Hepatocyte (in vitro differentiated cells): ENCODE measurements around the gene IMMP2L. TPM values are rescaled to one million over a fixed set of nuclear protein-coding genes. Genes with fewer than 3 reads are reported as not detected.

Experiments used
- DNase-seq: peaks from one replicate; pipeline ENCODE4 v3.0.0-alpha.2; 2016; ENCODE audit warnings: low spot score
- H2AFZ ChIP-seq: fragments of 200-600 bp; sonication (generic); 2 replicates; pipeline ENCODE4 v1.6.0; 2016; ENCODE audit warnings: antibody characterized with exemption, mild to moderate bottlenecking
- H3K27ac ChIP-seq: fragments of 200-600 bp; sonication (generic); 2 replicates; pipeline ENCODE4 v1.5.1; 2016; ENCODE audit warnings: mild to moderate bottlenecking
- H3K27me3 ChIP-seq: fragments of 200-600 bp; sonication (generic); 2 replicates; pipeline ENCODE4 v1.6.1; 2016
- H3K36me3 ChIP-seq: fragments of 200-600 bp; sonication (generic); replicated peaks from 2 replicates; pipeline ENCODE4 v1.5.1; 2016; ENCODE audit warnings: low read depth; ENCODE audit not compliant: insufficient read depth
- H3K4me1 ChIP-seq: fragments of 200-600 bp; sonication (generic); 2 replicates; pipeline ENCODE4 v1.5.1; 2016; ENCODE audit warnings: mild to moderate bottlenecking, moderate library complexity; ENCODE audit not compliant: insufficient read depth
- H3K4me2 ChIP-seq: fragments of 200-600 bp; sonication (generic); 2 replicates; pipeline ENCODE4 v1.6.0; 2016
- H3K4me3 ChIP-seq: fragments of 200-600 bp; sonication (generic); 2 replicates; pipeline ENCODE4 v1.5.1; 2016; ENCODE audit warnings: mild to moderate bottlenecking
- H3K79me2 ChIP-seq: fragments of 200-600 bp; sonication (generic); 2 replicates; pipeline ENCODE4 v1.6.0; 2017; ENCODE audit warnings: mild to moderate bottlenecking
- H3K9me2 ChIP-seq: fragments of 200-600 bp; sonication (generic); replicated peaks from 2 replicates; pipeline ENCODE4 v1.6.0; 2017; ENCODE audit warnings: mild to moderate bottlenecking; ENCODE audit not compliant: insufficient read depth
- H3K9me3 ChIP-seq: fragments of 200-600 bp; sonication (generic); 2 replicates; pipeline ENCODE4 v1.5.1; 2016; ENCODE audit warnings: low read depth, mild to moderate bottlenecking
- H4K20me1 ChIP-seq: fragments of 200-600 bp; sonication (generic); 2 replicates; pipeline ENCODE4 v1.6.0; 2016; ENCODE audit warnings: mild to moderate bottlenecking; ENCODE audit not compliant: insufficient read depth, poor library complexity, severe bottlenecking
- EZH2 ChIP-seq: fragments of 200-600 bp; sonication (generic); IDR thresholded peaks from 2 replicates; pipeline ENCODE4 v1.6.1; 2016; ENCODE audit warnings: antibody characterized with exemption, mild to moderate bottlenecking, borderline replicate concordance
- EZH2phosphoT487 ChIP-seq: fragments of 200-600 bp; sonication (generic); IDR thresholded peaks from one replicate; pipeline ENCODE4 v1.6.1; 2018; ENCODE audit warnings: antibody characterized with exemption, mild to moderate bottlenecking, low read depth, moderate library complexity; ENCODE audit not compliant: unreplicated experiment, severe bottlenecking
- WGBS: methylation state at CpG from one replicate; pipeline ENCODE4 v1.1.6; 2016; ENCODE audit warnings: low lambda C conversion rate; ENCODE audit errors: missing lambda C conversion rate; 5-methylcytosine and 5-hydroxymethylcytosine counted together
- polyA plus RNA-seq: library from polyadenylated mRNA; unstranded; fragments of >200 nt; fragmentation: Nextera tagmentation; extraction: Ambion mirVana; gene quantifications from 2 replicates; pipeline ENCODE4 v1.2.1, GENCODE V29; 2016
- total RNA-seq: library from RNA; depleted of rRNA; stranded (reverse); fragments of >200 nt; gene quantifications from 2 replicates; pipeline ENCODE4 v1.2.3, GENCODE V29; 2014
- TF ChIP-seq, protein P1 (sequence below): fragments of 200-600 bp; sonication (generic); IDR thresholded peaks from 2 replicates; pipeline ENCODE4 v1.5.1; 2016; ENCODE audit warnings: antibody characterized with exemption, mild to moderate bottlenecking; ENCODE audit not compliant: poor library complexity

IMMP2L gene
- total and polyA plus RNA-seq, 2 experiments from 2014 or later = 13.3 to 17.6 TPM

- Histone ChIP-seq H3K4me1 (no peaks in the 10 kb centered on the region), H3K9me3 (no peaks in the 10 kb centered on the region), H3K4me2 (no peak overlapping the region), H3K4me3 (no peak overlapping the region), H4K20me1 (no peaks in the 10 kb centered on the region), H3K9me2 (no peaks in the 10 kb centered on the region), H3K27ac (no peak overlapping the region), H3K79me2 (no peaks in the 10 kb centered on the region), H3K27me3 (no peaks in the 10 kb centered on the region), H2AFZ (no peak overlapping the region), H3K36me3 (no peaks in the 10 kb centered on the region)
- no peak for DNase-seq
- TF ChIP-seq EZH2 (no peak), EZH2phosphoT487 (no peak)
- TF ChIP-seq, protein P1, sequence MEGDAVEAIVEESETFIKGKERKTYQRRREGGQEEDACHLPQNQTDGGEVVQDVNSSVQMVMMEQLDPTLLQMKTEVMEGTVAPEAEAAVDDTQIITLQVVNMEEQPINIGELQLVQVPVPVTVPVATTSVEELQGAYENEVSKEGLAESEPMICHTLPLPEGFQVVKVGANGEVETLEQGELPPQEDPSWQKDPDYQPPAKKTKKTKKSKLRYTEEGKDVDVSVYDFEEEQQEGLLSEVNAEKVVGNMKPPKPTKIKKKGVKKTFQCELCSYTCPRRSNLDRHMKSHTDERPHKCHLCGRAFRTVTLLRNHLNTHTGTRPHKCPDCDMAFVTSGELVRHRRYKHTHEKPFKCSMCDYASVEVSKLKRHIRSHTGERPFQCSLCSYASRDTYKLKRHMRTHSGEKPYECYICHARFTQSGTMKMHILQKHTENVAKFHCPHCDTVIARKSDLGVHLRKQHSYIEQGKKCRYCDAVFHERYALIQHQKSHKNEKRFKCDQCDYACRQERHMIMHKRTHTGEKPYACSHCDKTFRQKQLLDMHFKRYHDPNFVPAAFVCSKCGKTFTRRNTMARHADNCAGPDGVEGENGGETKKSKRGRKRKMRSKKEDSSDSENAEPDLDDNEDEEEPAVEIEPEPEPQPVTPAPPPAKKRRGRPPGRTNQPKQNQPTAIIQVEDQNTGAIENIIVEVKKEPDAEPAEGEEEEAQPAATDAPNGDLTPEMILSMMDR = no peak
- 77% methylated on average over 4 of the region's 4 CpGs for WGBS
Measured at GRCh38 chr7:111137296-111138192, 424.7 kb downstream of the IMMP2L start.

DNA sequence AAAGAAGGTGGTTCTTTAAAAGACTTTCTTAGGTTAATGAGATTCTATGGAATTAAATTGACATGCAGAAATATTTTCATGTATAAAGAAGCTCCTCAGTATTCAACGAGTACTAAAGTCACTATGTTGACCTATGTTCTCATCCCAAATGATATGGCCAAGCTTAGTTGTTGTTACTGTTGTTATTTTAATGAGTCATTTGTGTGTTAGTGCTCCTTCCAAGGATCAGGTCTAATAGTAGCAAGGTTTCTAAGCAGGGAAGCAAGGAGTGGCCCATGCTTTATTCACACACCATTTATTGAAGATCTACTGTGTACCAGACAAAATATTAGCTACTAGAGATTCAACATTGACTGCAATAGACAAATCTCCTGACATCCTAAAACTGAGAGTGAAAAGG lies 429.5 kb downstream of the IMMP2L start:
- Histone ChIP-seq H3K4me3 (no peak overlapping the region), H3K36me3 (no peaks in the 10 kb centered on the region), H3K79me2 (no peaks in the 10 kb centered on the region), H2AFZ (no peak overlapping the region), H3K4me2 (no peak overlapping the region), H3K4me1 (no peaks in the 10 kb centered on the region), H3K27me3 (no peaks in the 10 kb centered on the region), H4K20me1 (no peaks in the 10 kb centered on the region), H3K9me2 (no peaks in the 10 kb centered on the region), H3K27ac (no peak overlapping the region), H3K9me3 (no peaks in the 10 kb centered on the region)
- DNase-seq = no peak
- 81% methylated on average over 1 of the region's 1 CpG for WGBS
- TF ChIP-seq, protein P1 = no peak
- TF ChIP-seq EZH2phosphoT487 = no peak

- no peak overlapping the region for H3K4me2 ChIP-seq
- TF ChIP-seq, protein P1 = no peak
- TF ChIP-seq EZH2 = no peak
- TF ChIP-seq EZH2phosphoT487 = no peak
- H3K27ac ChIP-seq = no peak overlapping the region
- no peaks in the 10 kb centered on the region for H3K27me3 ChIP-seq
- no peaks in the 10 kb centered on the region for H3K9me2 ChIP-seq
- H3K9me3 ChIP-seq = no peaks in the 10 kb centered on the region
- no peaks in the 10 kb centered on the region for H3K4me1 ChIP-seq
- no peaks in the 10 kb centered on the region for H3K36me3 ChIP-seq
- 98% methylated on average over 4 of the region's 4 CpGs for WGBS
- no peaks in the 10 kb centered on the region for H4K20me1 ChIP-seq
- H2AFZ ChIP-seq = no peak overlapping the region
- no peak for DNase-seq
- H3K4me3 ChIP-seq = no peak overlapping the region
- no peaks in the 10 kb centered on the region for H3K79me2 ChIP-seq
Measured at GRCh38 chr7:111129435-111129834, 432.9 kb downstream of the IMMP2L start.
